Activated T-cell treated with anti-CD3 and anti-CD28 coated beads, Interleukin-2, amount 50 U/mL, for 48 hours (primary cell): Measurements from ENCODE around the gene RBMS1.

Experiments
- DNase-seq, 2 experiments: peaks; one replicate each; pipeline ENCODE4 v3.0.0-alpha.2; 2020

RBMS1 gene

DNA sequence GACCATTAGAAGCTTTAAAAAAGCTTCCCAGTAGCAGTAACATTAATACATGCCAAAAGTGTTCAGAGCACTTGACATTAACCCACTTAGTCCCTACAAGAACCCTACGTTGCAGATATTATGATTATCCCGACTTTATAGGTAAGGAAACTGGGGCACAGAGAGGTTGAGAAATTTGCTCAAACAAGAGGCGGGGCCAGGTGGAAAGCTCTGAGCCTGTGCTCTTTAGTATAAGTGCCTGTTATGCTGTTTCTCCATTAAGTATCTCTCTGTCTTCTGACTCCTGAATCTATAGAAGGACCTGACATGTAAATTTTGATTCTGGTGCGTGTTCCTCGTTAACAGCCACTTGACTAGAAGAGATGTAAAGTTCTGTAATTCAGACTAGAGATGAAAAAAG lies 139.8 kb downstream of the RBMS1 start:
- DNase-seq = no peak

- no peak for DNase-seq
These were observed 140.4 kb downstream of the RBMS1 start for GRCh38 chr2:160353166-160353565.

DNA sequence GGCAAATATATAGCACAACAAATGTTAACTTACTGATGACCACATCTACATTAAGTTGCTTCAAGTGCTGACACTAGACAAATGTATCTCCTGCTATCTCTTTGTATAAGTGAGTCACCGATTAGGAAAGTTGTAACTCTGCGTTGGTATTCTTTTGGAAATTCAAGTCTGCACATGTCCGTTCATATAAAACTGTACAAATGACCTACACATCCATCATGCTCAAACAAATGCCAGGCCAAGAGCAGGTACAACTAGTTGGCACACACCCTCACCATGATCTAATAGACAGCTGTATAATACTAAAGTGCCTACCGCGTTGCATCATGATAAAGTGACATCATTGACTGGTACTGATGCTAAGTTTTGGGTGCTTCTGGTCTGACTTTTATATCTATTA lies 141.1 kb downstream of the RBMS1 start:
- no peak for DNase-seq

DNA sequence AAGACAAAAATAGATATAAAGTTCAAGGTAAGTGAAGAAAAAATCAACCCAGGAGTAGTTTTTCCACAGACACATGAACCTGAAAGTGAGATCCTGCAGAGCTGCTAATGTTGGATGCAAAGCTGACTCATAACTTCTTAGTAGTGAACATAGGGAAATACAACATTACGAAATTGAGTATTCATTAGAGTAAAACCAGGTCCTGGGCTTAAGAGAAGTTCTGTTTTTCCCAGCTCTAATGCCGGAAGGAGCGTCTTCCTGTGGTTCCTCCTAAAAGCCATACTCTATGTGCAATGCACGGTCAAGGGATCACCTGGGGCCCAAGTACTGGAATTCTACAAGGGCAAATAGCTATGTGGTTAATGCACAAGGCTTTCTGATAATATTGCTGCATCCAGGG lies 141.7 kb downstream of the RBMS1 start:
- no peak for DNase-seq

- no peak for DNase-seq
These were observed 144.3 kb downstream of the RBMS1 start for GRCh38 chr2:160349306-160349705.

- DNase-seq = no peak
These were observed 146.2 kb downstream of the RBMS1 start for GRCh38 chr2:160347269-160347863.

DNA sequence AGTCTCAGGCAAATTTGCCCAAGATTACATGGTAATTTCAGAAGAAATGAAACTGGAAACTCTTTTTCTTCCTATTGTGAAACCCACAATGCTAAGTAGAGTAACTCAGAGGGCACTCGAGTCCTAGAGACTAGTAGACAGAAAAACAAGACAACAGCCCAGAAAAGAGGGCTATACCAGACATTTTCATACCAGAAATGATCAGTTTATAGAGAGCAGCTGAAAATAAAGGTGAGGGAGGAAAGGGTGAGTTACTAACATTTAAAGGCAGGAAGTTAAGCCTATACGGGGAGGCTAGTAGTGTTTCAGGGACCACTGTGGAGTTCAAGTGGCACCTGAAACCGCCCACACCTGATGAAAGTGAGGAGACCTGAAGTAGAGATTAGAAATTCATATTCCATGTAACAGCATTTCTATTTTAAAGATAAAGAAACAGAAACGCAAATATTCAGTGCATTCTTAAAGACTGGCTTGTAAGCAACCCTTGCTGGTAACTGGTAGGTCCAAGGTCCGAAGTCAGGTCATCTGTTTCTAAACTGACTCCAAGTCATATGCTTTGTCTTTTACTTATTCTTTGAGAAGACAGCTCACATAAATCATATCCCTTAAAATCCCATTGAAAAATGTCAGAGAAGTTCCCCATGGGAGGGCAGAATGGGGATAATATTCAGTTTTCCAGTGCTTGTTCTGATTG lies 148.4 kb downstream of the RBMS1 start:
- no peak for DNase-seq

DNA sequence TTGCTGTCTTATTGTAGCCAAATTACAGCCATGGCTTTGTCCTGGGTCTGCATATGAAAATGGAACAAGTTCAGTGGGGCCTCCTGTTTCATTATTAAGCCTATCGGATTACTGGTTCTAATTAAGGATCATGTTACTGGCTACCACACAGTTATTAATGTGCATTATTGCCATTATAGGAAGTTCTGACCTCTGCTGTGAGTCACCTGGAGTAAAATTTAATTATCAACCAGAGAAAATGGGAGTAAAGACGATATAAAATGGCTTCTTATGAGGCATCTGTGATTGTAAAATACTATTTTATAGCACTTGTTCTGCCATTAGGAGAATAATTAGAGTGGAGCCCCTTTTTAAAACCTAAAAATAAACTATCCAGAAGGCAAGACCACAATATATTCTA lies 150.2 kb downstream of the RBMS1 start:
- DNase-seq = no peak

DNA sequence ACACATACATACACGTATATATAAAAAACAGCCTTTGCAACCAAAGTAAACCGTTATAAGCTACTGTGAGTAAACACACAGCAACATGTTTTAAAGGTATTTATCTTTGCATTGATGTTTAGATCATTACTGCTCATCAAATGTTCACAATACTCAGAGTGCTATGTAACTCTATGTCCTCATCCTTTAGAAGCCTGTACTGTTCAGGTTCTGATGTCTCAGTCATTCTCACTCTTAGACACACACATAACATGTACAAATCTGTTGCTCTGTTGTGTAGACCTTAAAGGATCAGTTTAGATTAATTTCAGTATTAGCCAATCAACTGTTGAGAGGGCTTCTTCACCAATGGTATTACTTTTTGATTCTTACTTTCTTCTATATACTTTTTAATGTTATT lies 153.9 kb downstream of the RBMS1 start:
- no peak for DNase-seq

- no peak for DNase-seq
These were observed 154.5 kb downstream of the RBMS1 start for GRCh38 chr2:160338901-160339685.

GRCh38 chr2:160337728-160338127 lies 155.9 kb downstream of the RBMS1 start:
- DNase-seq = no peak

DNA sequence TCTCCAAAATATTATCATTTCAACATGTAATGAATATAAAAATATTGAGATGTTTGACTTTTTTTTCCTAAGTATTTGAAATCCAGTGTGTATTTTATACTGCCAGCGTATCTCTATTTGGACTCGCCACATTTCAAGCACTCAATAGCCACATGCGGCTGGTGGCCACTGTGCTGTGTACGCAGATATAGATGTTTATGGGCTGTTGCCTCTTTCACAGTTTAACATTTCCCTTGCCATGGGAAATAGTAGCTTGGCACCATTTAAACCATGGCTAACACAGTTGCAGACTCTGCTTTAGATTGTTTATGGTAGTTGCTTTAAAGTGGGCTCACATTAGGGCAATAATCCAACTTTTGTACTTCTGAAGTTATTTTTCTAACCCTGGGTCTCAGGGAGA lies 157.0 kb downstream of the RBMS1 start:
- DNase-seq = no peak

DNA sequence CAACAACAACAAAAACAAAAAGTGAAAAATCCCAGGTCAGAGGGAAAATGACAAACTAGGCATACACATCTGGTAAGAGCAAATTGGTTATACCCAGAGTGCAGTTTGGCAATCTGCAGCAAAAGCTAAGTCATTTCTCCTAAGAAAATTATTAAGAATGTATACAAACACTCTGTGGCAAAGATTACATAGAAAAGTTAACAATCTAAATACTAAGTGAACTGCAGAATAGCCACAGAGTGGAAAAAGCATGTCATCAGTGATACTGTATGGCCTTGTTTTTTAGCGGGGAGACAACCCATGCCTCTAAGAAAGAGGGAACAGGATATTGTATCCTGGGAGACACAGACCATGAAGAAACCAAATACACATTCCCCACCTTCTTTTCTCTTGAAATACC lies 157.5 kb downstream of the RBMS1 start:
- no peak for DNase-seq

GRCh38 chr2:160335441-160335840 lies 158.2 kb downstream of the RBMS1 start:
- no peak for DNase-seq

- peak; percentile 40 to 52 for DNase-seq
These were observed 159.4 kb downstream of the RBMS1 start for GRCh38 chr2:160334028-160334741.

DNA sequence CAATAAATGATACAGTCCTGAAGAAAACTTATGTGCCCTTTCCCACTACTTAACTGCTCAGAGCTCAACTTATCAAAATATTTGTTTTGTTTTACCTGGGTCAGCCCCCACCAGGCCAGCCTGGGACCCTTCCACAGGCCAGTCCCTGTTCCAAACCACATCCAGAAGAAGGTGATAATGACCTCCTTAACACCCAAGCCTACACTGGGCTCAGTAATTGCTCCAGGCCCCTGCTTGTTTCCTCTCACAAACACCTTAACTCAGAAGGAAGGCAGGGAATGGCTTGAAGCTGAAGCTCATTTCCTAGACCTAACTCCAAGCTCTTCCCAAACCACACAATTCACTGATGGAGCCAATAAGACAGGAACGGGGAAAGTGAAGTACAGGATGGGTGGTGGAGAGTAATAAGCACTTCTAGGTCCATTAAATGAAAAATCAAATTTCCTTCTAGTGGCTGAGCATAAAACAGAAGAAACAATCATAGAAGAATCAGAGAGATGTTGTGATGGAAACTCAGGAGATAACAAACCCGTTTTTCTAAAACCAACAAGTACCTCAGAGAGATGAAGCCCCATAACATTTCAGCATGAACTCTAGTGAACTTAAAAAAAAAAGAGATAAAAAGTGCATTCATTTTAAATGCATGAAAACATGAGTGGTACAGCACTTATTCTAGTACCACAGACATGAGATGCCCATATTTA lies 160.1 kb downstream of the RBMS1 start:
- no peak for DNase-seq

DNA sequence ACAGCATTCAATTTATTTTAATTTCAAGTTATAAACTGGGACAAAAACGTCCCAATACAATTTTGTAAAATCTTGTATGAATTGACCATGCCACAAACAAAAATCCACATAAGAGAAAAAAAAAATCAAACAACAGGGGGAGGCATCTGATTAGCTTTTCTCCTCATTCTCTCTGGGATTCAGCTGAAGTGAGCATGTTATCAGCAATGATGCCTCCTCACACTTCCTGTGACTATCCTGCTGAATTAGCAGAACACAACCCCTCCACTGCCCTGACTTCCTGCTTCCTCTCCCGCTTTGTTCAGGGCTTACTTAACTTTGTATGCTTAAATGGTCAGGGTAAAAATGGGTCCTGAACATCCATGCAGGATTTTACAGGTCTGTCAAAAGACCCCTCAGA lies 161.3 kb downstream of the RBMS1 start:
- DNase-seq = no peak

- no peak for DNase-seq
These were observed 162.2 kb downstream of the RBMS1 start for GRCh38 chr2:160331258-160332025.

- DNase-seq = no peak
These were observed 164.6 kb downstream of the RBMS1 start for GRCh38 chr2:160328811-160329527.

DNA sequence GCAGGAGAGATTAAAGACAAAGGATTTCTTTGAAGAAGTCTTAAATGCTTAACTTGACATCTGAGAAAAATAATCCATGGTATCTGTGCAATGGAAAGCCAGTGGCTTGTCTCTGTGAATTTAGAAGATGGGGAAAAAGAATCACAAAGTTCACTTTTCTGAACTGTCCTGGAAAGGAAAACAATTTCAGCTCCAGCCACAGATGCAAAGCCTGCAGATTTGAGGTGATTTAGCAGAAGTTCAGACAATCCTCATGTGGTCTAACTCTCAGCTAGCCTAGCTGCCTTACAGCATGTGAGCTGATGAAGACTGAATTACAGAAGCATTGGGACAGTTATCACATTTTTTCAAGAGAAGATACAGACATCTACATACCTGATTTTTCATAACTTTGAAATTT lies 166.8 kb downstream of the RBMS1 start:
- no peak for DNase-seq

GRCh38 chr2:160325418-160325817 lies 168.2 kb downstream of the RBMS1 start:
- DNase-seq = no peak
